Esophagus muscularis mucosa (tissue), 4 donors: ENCODE results near the gene OR7A5. TPM values are rescaled to one million over a fixed set of nuclear protein-coding genes. Genes with fewer than 3 reads are reported as not detected.

Experiments used
- DNase-seq: peaks from one replicate; pipeline ENCODE4 v3.0.0-alpha.2; 2017; ENCODE audit errors: extremely low spot score
- H3K27ac ChIP-seq, 4 donors: fragments of 200-600 bp; sonication (generic); replicated peaks in 1 of 4; 1 replicate in 3 of 4; 2 replicates in 1 of 4; pipeline ENCODE4 v1.5.1; 2016 to 2019; ENCODE audit warnings: mild to moderate bottlenecking in 1 of 4
- H3K27me3 ChIP-seq, 4 donors: fragments of 200-600 bp; sonication (generic); one replicate each; pipeline versions ENCODE4 v1.5.1 to v1.6.0; 2016 to 2019
- H3K36me3 ChIP-seq, 4 donors: fragments of 200-600 bp; sonication (generic); one replicate each; pipeline ENCODE4 v1.5.1; 2016 to 2019
- H3K4me1 ChIP-seq, 4 donors: fragments of 200-600 bp; sonication (generic); one replicate each; pipeline ENCODE4 v1.5.1; 2016 to 2019
- H3K4me3 ChIP-seq, 4 donors: fragments of 200-600 bp; sonication (generic); 1 replicate in 2 of 4; 2 replicates in 2 of 4; pipeline ENCODE4 v1.5.1; 2016 to 2019; ENCODE audit warnings: mild to moderate bottlenecking in 4 of 4, moderate library complexity in 1 of 4
- H3K9me3 ChIP-seq, 4 donors: fragments of 200-600 bp; sonication (generic); 1 replicate in 3 of 4; 2 replicates in 1 of 4; pipeline ENCODE4 v1.5.1; 2016 to 2019
- EP300 ChIP-seq: sonication (generic); formaldehyde crosslinking; IDR thresholded peaks from one replicate; pipeline ENCODE4 v1.6.1; 2017; ENCODE audit warnings: antibody characterized with exemption
- POLR2A ChIP-seq: fragments of 450-650 bp; IDR thresholded peaks from one replicate; pipeline ENCODE4 v1.6.1; 2017; ENCODE audit warnings: antibody characterized with exemption, moderate library complexity, mild to moderate bottlenecking, low read depth
- POLR2AphosphoS5 ChIP-seq, 2 donors: sonication (generic); formaldehyde crosslinking; IDR thresholded peaks; one replicate each; pipeline ENCODE4 v1.6.1; 2017; ENCODE audit warnings: antibody characterized with exemption in 2 of 2
- WGBS: methylation state at CpG from one replicate; pipeline ENCODE4 v1.1.5; 2018; 5-methylcytosine and 5-hydroxymethylcytosine counted together
- intact Hi-C: fragments of 100-400 bp; cut with DNase I; formaldehyde crosslinking; loops from one replicate; pipeline ENCODE4 v1.15.1; 2023
- total RNA-seq, 4 donors: library from RNA; depleted of rRNA; stranded (reverse); fragments of >200 nt; gene quantifications; one replicate each; pipeline versions ENCODE4 v1.1.0 to v1.2.1, GENCODE V29; 2016
- TF ChIP-seq, protein P1 (sequence below), 3 experiments: fragments of 200-600 bp in 2 of 3; fragments of 450-650 bp in 1 of 3; sonication (generic) in 2 of 3; IDR thresholded peaks; one replicate each; pipeline ENCODE4 v1.5.1; 2017 to 2019; ENCODE audit warnings: antibody characterized with exemption in 3 of 3, mild to moderate bottlenecking in 2 of 3, moderate library complexity in 1 of 3

Gene OR7A5
- total RNA-seq, 4 donors from 2014 or later: 0.52 TPM; not detected in 3

DNA sequence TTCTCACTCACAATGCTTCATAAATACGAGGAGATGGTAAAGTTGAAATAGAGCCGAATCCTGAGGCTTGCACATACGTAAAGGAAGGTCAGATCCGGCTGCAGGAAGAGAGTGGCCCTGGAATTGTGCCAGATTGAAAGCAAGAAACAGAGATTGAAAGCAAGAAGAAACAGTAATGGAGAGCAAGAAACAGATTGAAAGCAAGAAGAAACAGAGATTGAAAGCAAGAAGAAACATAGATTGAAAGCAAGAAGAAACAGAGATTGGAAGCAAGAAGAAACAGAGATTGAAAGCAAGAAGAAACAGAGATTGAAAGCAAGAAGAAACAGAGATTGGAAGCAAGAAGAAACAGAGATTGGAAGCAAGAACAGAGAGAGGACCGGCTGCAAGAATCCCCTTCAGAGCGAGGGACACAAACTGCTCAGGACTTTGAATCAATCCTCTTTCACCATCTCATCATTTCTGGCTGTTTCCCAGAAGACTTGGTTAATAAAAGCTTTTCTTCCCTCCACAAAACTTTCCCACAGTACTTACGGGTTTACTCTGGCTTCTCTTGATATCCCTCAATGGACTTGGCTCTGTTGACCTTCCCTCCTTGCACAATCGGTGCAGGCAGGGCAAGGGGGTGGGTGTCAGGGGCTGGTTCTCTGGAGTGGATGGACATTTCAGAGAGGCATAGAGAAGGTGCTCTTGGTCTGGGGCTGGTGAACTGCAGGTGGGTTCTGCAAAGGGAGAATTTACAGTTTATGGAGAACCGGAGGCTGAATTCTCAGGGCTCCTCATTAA lies 25.5 kb downstream of the OR7A5 start:
- no peaks in the 10 kb centered on the region for H3K9me3 ChIP-seq
- TF ChIP-seq EP300 (no peak), POLR2AphosphoS5 (IDR thresholded peaks at IDR 0.05) (no peak), POLR2A (no peak)
- TF ChIP-seq, protein P1, sequence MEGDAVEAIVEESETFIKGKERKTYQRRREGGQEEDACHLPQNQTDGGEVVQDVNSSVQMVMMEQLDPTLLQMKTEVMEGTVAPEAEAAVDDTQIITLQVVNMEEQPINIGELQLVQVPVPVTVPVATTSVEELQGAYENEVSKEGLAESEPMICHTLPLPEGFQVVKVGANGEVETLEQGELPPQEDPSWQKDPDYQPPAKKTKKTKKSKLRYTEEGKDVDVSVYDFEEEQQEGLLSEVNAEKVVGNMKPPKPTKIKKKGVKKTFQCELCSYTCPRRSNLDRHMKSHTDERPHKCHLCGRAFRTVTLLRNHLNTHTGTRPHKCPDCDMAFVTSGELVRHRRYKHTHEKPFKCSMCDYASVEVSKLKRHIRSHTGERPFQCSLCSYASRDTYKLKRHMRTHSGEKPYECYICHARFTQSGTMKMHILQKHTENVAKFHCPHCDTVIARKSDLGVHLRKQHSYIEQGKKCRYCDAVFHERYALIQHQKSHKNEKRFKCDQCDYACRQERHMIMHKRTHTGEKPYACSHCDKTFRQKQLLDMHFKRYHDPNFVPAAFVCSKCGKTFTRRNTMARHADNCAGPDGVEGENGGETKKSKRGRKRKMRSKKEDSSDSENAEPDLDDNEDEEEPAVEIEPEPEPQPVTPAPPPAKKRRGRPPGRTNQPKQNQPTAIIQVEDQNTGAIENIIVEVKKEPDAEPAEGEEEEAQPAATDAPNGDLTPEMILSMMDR (IDR thresholded peaks at IDR 0.05): no peak
- DNase-seq: no peak
- H3K27me3 ChIP-seq: no peaks in the 10 kb centered on the region
- 43% methylated on average over 9 of the region's 9 CpGs for WGBS
- H3K27ac ChIP-seq: no peak overlapping the region
- intact Hi-C loops: no loop called here
- H3K36me3 ChIP-seq: no peaks in the 10 kb centered on the region
- no peak overlapping the region for H3K4me3 ChIP-seq
- H3K4me1 ChIP-seq: no peaks in the 10 kb centered on the region

DNA sequence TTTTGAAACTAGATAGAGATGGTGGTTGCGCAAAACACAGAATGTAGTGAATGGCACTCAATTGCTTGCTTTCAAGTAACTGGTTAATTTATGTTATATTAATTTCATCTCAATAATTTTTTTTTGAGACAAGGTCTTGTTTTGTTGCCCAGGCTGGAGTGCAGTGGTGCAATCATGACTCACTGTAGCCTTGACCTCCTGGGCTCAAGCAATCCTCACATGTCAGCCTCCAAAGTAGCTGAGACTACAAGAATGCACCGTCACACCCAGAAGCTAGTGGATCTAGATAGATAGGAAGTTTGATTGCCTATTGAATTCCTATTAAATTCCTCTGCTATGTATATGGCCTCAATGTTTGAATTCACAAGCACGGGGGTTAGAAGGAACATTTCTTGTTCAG lies 30.2 kb downstream of the OR7A5 start:
- TF ChIP-seq POLR2AphosphoS5 (IDR thresholded peaks at IDR 0.05): no peak
- TF ChIP-seq, protein P1 (IDR thresholded peaks at IDR 0.05): no peak
- no peak for TF ChIP-seq POLR2A
- no peak for TF ChIP-seq EP300
- 89% methylated on average over 3 of the region's 3 CpGs for WGBS
- intact Hi-C loops: no loop called here
- no peaks in the 10 kb centered on the region for H3K27me3 ChIP-seq
- no peak overlapping the region for H3K27ac ChIP-seq
- no peaks in the 10 kb centered on the region for H3K4me1 ChIP-seq
- DNase-seq: no peak
- no peak overlapping the region for H3K4me3 ChIP-seq
- no peaks in the 10 kb centered on the region for H3K9me3 ChIP-seq
- no peaks in the 10 kb centered on the region for H3K36me3 ChIP-seq

DNA sequence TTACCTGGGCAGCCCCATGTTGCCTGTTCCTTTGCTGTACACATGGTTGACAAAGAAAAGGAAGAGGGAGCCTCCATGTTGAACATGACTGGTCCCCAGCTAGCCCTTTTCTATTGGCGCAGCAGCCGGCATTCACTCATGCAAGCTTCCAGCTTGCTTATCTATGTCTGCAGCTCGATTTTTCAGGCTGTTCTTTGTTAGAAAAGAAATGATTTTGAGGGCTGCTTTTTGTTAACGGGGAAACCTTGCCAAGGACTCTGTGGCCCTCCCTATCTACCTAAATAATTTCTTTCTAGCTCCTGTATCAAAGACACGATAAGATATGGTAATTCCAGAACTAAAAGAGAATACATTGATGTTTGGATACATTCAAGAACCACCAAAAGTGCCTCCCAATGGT lies 36.2 kb downstream of the OR7A5 start:
- Histone ChIP-seq H3K36me3 (no peaks in the 10 kb centered on the region), H3K4me3 (no peak overlapping the region), H3K27me3 (no peaks in the 10 kb centered on the region), H3K9me3 (no peaks in the 10 kb centered on the region), H3K27ac (no peak overlapping the region), H3K4me1 (no peaks in the 10 kb centered on the region)
- intact Hi-C loops: no loop called here
- WGBS: 75% methylated on average over 5 of the region's 5 CpGs
- TF ChIP-seq, protein P1 (IDR thresholded peaks at IDR 0.05): no peak
- TF ChIP-seq POLR2AphosphoS5 (IDR thresholded peaks at IDR 0.05) (no peak), POLR2A (no peak), EP300 (no peak)
- DNase-seq: no peak

DNA sequence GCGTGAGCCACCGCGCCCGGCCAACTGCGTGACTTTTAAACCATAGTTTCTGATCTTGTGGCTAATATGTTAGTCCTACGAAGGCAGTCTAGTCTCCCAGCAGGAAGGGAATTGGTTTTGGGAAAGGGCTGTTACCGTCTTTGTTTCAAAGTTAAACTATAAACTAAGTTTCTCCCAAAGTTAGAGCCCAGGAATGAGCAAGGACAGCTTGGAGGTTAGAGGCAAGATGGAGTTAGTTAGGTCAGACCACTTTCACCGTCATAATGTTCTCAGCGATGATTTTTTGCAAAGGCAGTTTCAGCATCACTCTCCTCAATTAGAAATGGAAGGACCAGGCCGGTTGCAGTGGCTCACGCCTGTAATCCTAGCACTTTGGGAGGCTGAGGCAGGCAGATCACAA lies 39.0 kb downstream of the OR7A5 start:
- no peak for TF ChIP-seq EP300
- TF ChIP-seq POLR2A: no peak
- TF ChIP-seq, protein P1 (IDR thresholded peaks at IDR 0.05): no peak
- TF ChIP-seq POLR2AphosphoS5 (IDR thresholded peaks at IDR 0.05): no peak
- no peaks in the 10 kb centered on the region for H3K4me1 ChIP-seq
- no peaks in the 10 kb centered on the region for H3K36me3 ChIP-seq
- no peak overlapping the region for H3K27ac ChIP-seq
- intact Hi-C loops: no loop called here
- DNase-seq: peak; percentile 21
- no peak overlapping the region for H3K4me3 ChIP-seq
- no peaks in the 10 kb centered on the region for H3K27me3 ChIP-seq
- 92% methylated on average over 11 of the region's 11 CpGs for WGBS
- H3K9me3 ChIP-seq: no peaks in the 10 kb centered on the region
